Activated naive CD4-positive, alpha-beta T cell treated with anti-CD3 and anti-CD28 coated beads, Interleukin-2, amount 50 U/mL, for 24 hours (primary cell): ENCODE measurements around the gene AP5Z1.

Source experiments
- H3K27ac Mint-ChIP-seq: one replicate; pipeline ENCODE4 v1.8.0; 2021; ENCODE audit warnings: mild to moderate bottlenecking, mixed read lengths
- H3K27me3 Mint-ChIP-seq: one replicate; pipeline ENCODE4 v1.8.0; 2021; ENCODE audit warnings: mixed read lengths
- H3K36me3 Mint-ChIP-seq: one replicate; pipeline ENCODE4 v1.8.0; 2021; ENCODE audit warnings: mixed read lengths
- H3K4me1 Mint-ChIP-seq: one replicate; pipeline ENCODE4 v1.8.0; 2021; ENCODE audit warnings: mixed read lengths
- H3K4me3 Mint-ChIP-seq: one replicate; pipeline ENCODE4 v1.8.0; 2021; ENCODE audit warnings: mild to moderate bottlenecking, mixed read lengths
- H3K9me3 Mint-ChIP-seq: one replicate; pipeline ENCODE4 v1.8.0; 2021; ENCODE audit warnings: mixed read lengths

Gene AP5Z1

GRCh38 chr7:4840079-4840501 lies 64.7 kb downstream of the AP5Z1 start:
- Mint-ChIP-seq H3K9me3 (no peaks in the 10 kb centered on the region), H3K27me3 (no peaks in the 10 kb centered on the region), H3K27ac (no peak overlapping the region), H3K36me3 (no peaks in the 10 kb centered on the region), H3K4me1 (no peaks in the 10 kb centered on the region), H3K4me3 (no peak overlapping the region)
